SK-N-SH (cell line): Measurements from ENCODE around the gene SPA17. TPM values are rescaled to one million over a fixed set of nuclear protein-coding genes. Genes with fewer than 3 reads are reported as not detected.

Source experiments
- CTCF ChIA-PET: fragments of 300-600, 350-600 bp; formaldehyde crosslinking; extraction: SDS; loops from one replicate; lab custom pipeline; 2021; lab: Yijun Ruan, JAX
- POLR2A ChIA-PET: fragments of 350-600 bp; sonication (Branson Sonifier 250); formaldehyde crosslinking; extraction: SDS; loops from one replicate; lab custom pipeline; 2020; ENCODE audit warnings: antibody characterized with exemption, inconsistent platforms; lab: Yijun Ruan, JAX
- DNase-seq: peaks from one replicate; pipeline ENCODE4 v3.0.0; 2012
- H2AFZ ChIP-seq: fragments of 200-600 bp; sonication (generic); 2 replicates; pipeline ENCODE4 v1.8.1; 2016; ENCODE audit warnings: antibody characterized with exemption, mild to moderate bottlenecking, low read depth
- H3F3A ChIP-seq: fragments of 200-600 bp; sonication (generic); replicated peaks from 2 replicates; pipeline ENCODE3; 2016; ENCODE audit warnings: antibody characterized with exemption, mild to moderate bottlenecking; ENCODE audit not compliant: insufficient read depth
- H3K27ac ChIP-seq, 2 experiments: fragments of 200-500 bp in 1 of 2; fragments of 200-600 bp in 1 of 2; sonication (Bioruptor generic) in 1 of 2; sonication (generic), shearing (Covaris generic) in 1 of 2; 2 replicates each; pipeline versions ENCODE4 v1.5.1 to v1.6.1; 2014 to 2016; ENCODE audit warnings: low read depth in 2 of 2, inconsistent platforms in 1 of 2, low read length in 1 of 2, mild to moderate bottlenecking in 1 of 2, mixed read lengths in 1 of 2
- H3K27me3 ChIP-seq: fragments of 200-600 bp; sonication (generic), shearing (Covaris generic); 2 replicates; pipeline ENCODE4 v1.6.1; 2016; ENCODE audit warnings: mixed run types; ENCODE audit not compliant: insufficient read depth
- H3K36me3 ChIP-seq, 2 experiments: fragments of 200-500 bp in 1 of 2; fragments of 200-600 bp in 1 of 2; sonication (Bioruptor generic) in 1 of 2; sonication (generic) in 1 of 2; replicated peaks in 1 of 2; 2 replicates each; pipeline versions ENCODE3 to v1.5.1; 2014 to 2016; ENCODE audit warnings: low read length in 1 of 2, mild to moderate bottlenecking in 1 of 2; ENCODE audit not compliant: insufficient read depth in 2 of 2, control insufficient read depth in 1 of 2
- H3K4me1 ChIP-seq, 2 experiments: fragments of 200-500 bp in 1 of 2; fragments of 200-600 bp in 1 of 2; sonication (Bioruptor generic) in 1 of 2; sonication (generic), shearing (Covaris generic) in 1 of 2; 2 replicates each; pipeline versions ENCODE4 v1.5.1 to v1.6.1; 2014 to 2016; ENCODE audit warnings: low read depth in 1 of 2, low read length in 1 of 2, mixed run types in 1 of 2; ENCODE audit not compliant: insufficient read depth in 2 of 2, control insufficient read depth in 1 of 2
- H3K4me2 ChIP-seq: fragments of 200-600 bp; sonication (generic), shearing (Covaris generic); 2 replicates; pipeline ENCODE4 v1.6.1; 2017; ENCODE audit warnings: mixed run types
- H3K4me3 ChIP-seq, 2 experiments: fragments of 200-500 bp in 1 of 2; fragments of 200-600 bp in 1 of 2; sonication (Bioruptor generic) in 1 of 2; sonication (generic), shearing (Covaris generic) in 1 of 2; 2 replicates each; pipeline versions ENCODE4 v1.5.1 to v1.8.1; 2014 to 2016; ENCODE audit warnings: low read depth in 2 of 2, inconsistent platforms in 1 of 2, low read length in 1 of 2, mild to moderate bottlenecking in 1 of 2, mixed read lengths in 1 of 2, moderate library complexity in 1 of 2
- H3K79me2 ChIP-seq: fragments of 200-600 bp; sonication (generic); 2 replicates; pipeline ENCODE4 v1.8.1; 2017; ENCODE audit warnings: mild to moderate bottlenecking; ENCODE audit not compliant: insufficient read depth
- H3K9ac ChIP-seq: fragments of 200-600 bp; sonication (generic); 2 replicates; pipeline ENCODE4 v1.6.1; 2017; ENCODE audit warnings: mixed run types
- H3K9me2 ChIP-seq: fragments of 200-600 bp; sonication (generic); 2 replicates; pipeline ENCODE4 v1.6.1; 2017; ENCODE audit warnings: mixed run types
- H3K9me3 ChIP-seq: fragments of 200-600 bp; sonication (generic); 2 replicates; pipeline ENCODE4 v1.6.1; 2017; ENCODE audit warnings: mixed run types, mild to moderate bottlenecking, moderate library complexity
- H4K20me1 ChIP-seq: fragments of 200-600 bp; sonication (generic); 2 replicates; pipeline ENCODE4 v1.6.1; 2017; ENCODE audit warnings: mild to moderate bottlenecking, mixed run types; ENCODE audit not compliant: insufficient read depth
- CHD2 ChIP-seq: fragments of 150-350 bp; IDR thresholded peaks from 2 replicates; pipeline ENCODE4 v1.6.1; 2018; ENCODE audit warnings: low read length; ENCODE audit not compliant: partially characterized antibody
- ELF1 ChIP-seq: IDR thresholded peaks from 2 replicates; pipeline ENCODE4 v1.4.0; 2012
- EP300 ChIP-seq, 2 experiments: IDR thresholded peaks; 2 replicates each; pipeline versions ENCODE4 v1.4.0 to v1.6.1; 2012; ENCODE audit warnings: borderline replicate concordance in 1 of 2, low read depth in 1 of 2, low read length in 1 of 2
- EZH2phosphoT487 ChIP-seq: fragments of 200-600 bp; sonication (generic); IDR thresholded peaks from 2 replicates; pipeline ENCODE4 v1.6.1; 2017; ENCODE audit warnings: low read depth, mixed run types, mild to moderate bottlenecking, antibody characterized with exemption, moderate library complexity, borderline replicate concordance
- FOXJ3 ChIP-seq: sonication (generic); formaldehyde crosslinking; IDR thresholded peaks from 2 replicates; pipeline ENCODE4 v1.5.1; 2020; ENCODE audit warnings: mild to moderate bottlenecking, missing genetic modification reagents
- FOXM1 ChIP-seq: IDR thresholded peaks from 2 replicates; pipeline ENCODE4 v1.4.0; 2012; ENCODE audit warnings: low read depth, mild to moderate bottlenecking
- GABPA ChIP-seq: IDR thresholded peaks from 2 replicates; pipeline ENCODE4 v1.4.0; 2012; ENCODE audit warnings: low read depth, mild to moderate bottlenecking
- GATA2 ChIP-seq: sonication (generic); formaldehyde crosslinking; IDR thresholded peaks from 2 replicates; pipeline ENCODE4 v1.5.0; 2020; ENCODE audit warnings: mild to moderate bottlenecking, missing genetic modification reagents
- IRF3 ChIP-seq: fragments of 150-350 bp; IDR thresholded peaks from 2 replicates; pipeline ENCODE4 v1.6.1; 2016; ENCODE audit warnings: mild to moderate bottlenecking, low read depth, low read length
- MEF2A ChIP-seq: IDR thresholded peaks from 2 replicates; pipeline ENCODE4 v1.4.0; 2012; ENCODE audit warnings: low read depth, borderline replicate concordance
- MXI1 ChIP-seq: IDR thresholded peaks from 2 replicates; pipeline ENCODE4 v1.6.1; 2012; ENCODE audit warnings: mild to moderate bottlenecking, low read depth, low read length, improper control_type of control experiment
- RAD21 ChIP-seq: IDR thresholded peaks from 2 replicates; pipeline ENCODE4 v1.6.1; 2012; ENCODE audit warnings: mild to moderate bottlenecking, low read length
- RCOR1 ChIP-seq: fragments of 150-350 bp; IDR thresholded peaks from 2 replicates; pipeline ENCODE4 v1.6.1; 2017; ENCODE audit warnings: antibody characterized with exemption, low read length
- RFX5 ChIP-seq: IDR thresholded peaks from 2 replicates; pipeline ENCODE4 v1.6.1; 2012; ENCODE audit warnings: mild to moderate bottlenecking, improper control_type of control experiment, low read length
- RXRA ChIP-seq: IDR thresholded peaks from 2 replicates; pipeline ENCODE4 v1.4.0; 2012; ENCODE audit warnings: low read depth, mild to moderate bottlenecking, borderline replicate concordance
- SIN3A ChIP-seq: IDR thresholded peaks from 2 replicates; pipeline ENCODE4 v1.6.1; 2012; ENCODE audit warnings: low read depth, mild to moderate bottlenecking, low read length, moderate library complexity, borderline replicate concordance
- TAF1 ChIP-seq: IDR thresholded peaks from 2 replicates; pipeline ENCODE4 v1.6.1; 2012; ENCODE audit warnings: low read depth, mild to moderate bottlenecking, low read length, moderate library complexity, borderline replicate concordance
- TCF12 ChIP-seq: IDR thresholded peaks from 2 replicates; pipeline ENCODE4 v1.4.0; 2012
- TEAD4 ChIP-seq: IDR thresholded peaks from 2 replicates; pipeline ENCODE4 v1.4.0; 2012; ENCODE audit warnings: mild to moderate bottlenecking, borderline replicate concordance; ENCODE audit not compliant: insufficient read depth
- USF1 ChIP-seq: IDR thresholded peaks from 2 replicates; pipeline ENCODE4 v1.4.0; 2012; ENCODE audit warnings: low read depth, borderline replicate concordance
- YY1 ChIP-seq: IDR thresholded peaks from 2 replicates; pipeline ENCODE4 v1.4.0; 2012; ENCODE audit warnings: low read depth, mild to moderate bottlenecking
- WGBS: methylation state at CpG from one replicate; pipeline ENCODE4 v1.1.6; 2017; ENCODE audit warnings: low lambda C conversion rate; 5-methylcytosine and 5-hydroxymethylcytosine counted together
- polyA plus RNA-seq, 3 experiments: library from polyadenylated mRNA; depleted of rRNA; stranded (reverse); fragments of >200 nt; gene quantifications; 2 replicates each; pipeline ENCODE4 v1.2.3, GENCODE V29; 2012
- TF ChIP-seq, protein P1 (sequence below): fragments of 150-350 bp; IDR thresholded peaks from 2 replicates; pipeline ENCODE4 v1.6.1; 2017; ENCODE audit warnings: antibody characterized with exemption, low read length, low read depth, borderline replicate concordance
- TF ChIP-seq, protein P2 (sequence below): IDR thresholded peaks from 2 replicates; pipeline ENCODE4; 2012

SPA17 gene
- polyA plus RNA-seq, 1 of the 3 experiments (the other 2 are of a cell fraction), result 7.7 TPM

DNA sequence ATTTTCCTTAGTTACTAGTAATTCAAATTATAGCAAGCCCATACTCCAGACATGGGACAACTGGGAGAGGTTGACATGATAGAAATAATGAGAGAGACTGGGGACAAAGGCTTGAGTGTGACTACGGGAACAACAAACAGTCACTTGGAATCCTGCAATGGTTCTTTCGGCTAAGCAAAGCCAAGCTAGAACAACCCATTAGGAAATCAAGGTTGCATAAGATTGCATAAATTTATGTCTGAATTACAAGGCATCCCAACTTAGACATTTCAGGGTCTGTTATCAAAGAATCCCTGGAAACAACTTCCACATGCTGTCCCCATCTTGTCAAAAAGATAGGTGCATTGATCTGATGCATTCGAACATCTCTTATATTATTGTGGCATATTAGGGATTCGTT is 55.9 kb downstream of the SPA17 start:
- no peak overlapping the region for H3K9ac ChIP-seq
- H3K9me2 ChIP-seq, result no peaks in the 10 kb centered on the region
- no peaks in the 10 kb centered on the region for H3K27me3 ChIP-seq
- H3K79me2 ChIP-seq, result no peaks in the 10 kb centered on the region
- no peaks in the 10 kb centered on the region for H3K36me3 ChIP-seq
- H3F3A ChIP-seq, result peaks cover 11% of the 10 kb centered on the region
- peaks cover 5 to 22% of the 10 kb centered on the region in 2 experiments; a peak in 2 of 4 replicates for H3K4me1 ChIP-seq
- H4K20me1 ChIP-seq, result no peaks in the 10 kb centered on the region
- no peak overlapping the region for H3K4me3 ChIP-seq
- H3K9me3 ChIP-seq, result no peaks in the 10 kb centered on the region
- H3K27ac ChIP-seq, result no peak overlapping the region
- no peak for DNase-seq
- POLR2A ChIA-PET, result no interaction called here
- CTCF ChIA-PET, result interaction anchor here (1.1 kb wide), 1 partner anchor 64 kb away, joined by 3 read pairs; no protein-coding TSS in a partner anchor
- 72% methylated on average over 4 of the region's 4 CpGs for WGBS
- TF ChIP-seq, protein P1, sequence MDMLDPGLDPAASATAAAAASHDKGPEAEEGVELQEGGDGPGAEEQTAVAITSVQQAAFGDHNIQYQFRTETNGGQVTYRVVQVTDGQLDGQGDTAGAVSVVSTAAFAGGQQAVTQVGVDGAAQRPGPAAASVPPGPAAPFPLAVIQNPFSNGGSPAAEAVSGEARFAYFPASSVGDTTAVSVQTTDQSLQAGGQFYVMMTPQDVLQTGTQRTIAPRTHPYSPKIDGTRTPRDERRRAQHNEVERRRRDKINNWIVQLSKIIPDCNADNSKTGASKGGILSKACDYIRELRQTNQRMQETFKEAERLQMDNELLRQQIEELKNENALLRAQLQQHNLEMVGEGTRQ, result no peak
- no peak for TF ChIP-seq TAF1
- no peak for TF ChIP-seq GABPA
- no peak for TF ChIP-seq USF1
- no peak for TF ChIP-seq FOXM1
- TF ChIP-seq RFX5, result no peak
- no peak for TF ChIP-seq IRF3
- no peak for TF ChIP-seq CHD2
- no peak for TF ChIP-seq SIN3A
- no peak for TF ChIP-seq GATA2 (CRISPR knock-in tag)
- TF ChIP-seq RAD21, result no peak
- TF ChIP-seq EZH2phosphoT487, result no peak
- TF ChIP-seq, all 33 proteins: peak for 0
- Histone ChIP-seq H3K4me2 (no peak overlapping the region), H2AFZ (no peak overlapping the region)

DNA sequence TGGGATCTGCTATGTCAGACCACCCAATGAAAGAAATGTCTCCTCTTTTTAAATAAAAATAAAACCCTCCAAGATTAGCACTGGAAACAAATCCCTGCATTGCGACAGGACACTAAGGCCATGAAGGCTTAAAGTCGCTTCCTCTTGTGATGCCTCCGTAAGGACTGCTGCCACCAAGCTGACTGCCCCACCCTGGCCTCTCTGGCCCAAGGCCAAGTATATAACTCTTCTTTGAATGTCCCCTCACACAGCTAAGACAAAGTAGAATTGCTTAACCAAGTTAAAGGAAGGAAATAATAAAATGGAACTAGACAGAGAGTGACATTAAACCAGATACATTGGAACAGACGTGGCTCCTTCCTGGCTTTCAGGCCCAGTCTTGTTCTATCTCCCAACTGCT is 58.5 kb downstream of the SPA17 start:
- H3K9me2 ChIP-seq, result no peaks in the 10 kb centered on the region
- no peak overlapping the region for H2AFZ ChIP-seq
- TF ChIP-seq MXI1, result no peak
- no peak for TF ChIP-seq FOXJ3
- TF ChIP-seq TEAD4, result no peak
- no peak for TF ChIP-seq RXRA
- TF ChIP-seq TCF12, result no peak
- no peak for TF ChIP-seq EP300 (IDR thresholded peaks at IDR 0.05; ENCODE audit: borderline replicate concordance in 1 of 2, low read depth in 1 of 2, low read length in 1 of 2)
- no peak for TF ChIP-seq EZH2phosphoT487
- TF ChIP-seq MEF2A, result no peak
- TF ChIP-seq YY1, result no peak
- TF ChIP-seq, protein P1, result no peak
- no peak for TF ChIP-seq TAF1
- TF ChIP-seq RCOR1, result no peak
- TF ChIP-seq ELF1, result no peak
- no peak for TF ChIP-seq IRF3
- no peak for TF ChIP-seq SIN3A
- TF ChIP-seq, protein P2, sequence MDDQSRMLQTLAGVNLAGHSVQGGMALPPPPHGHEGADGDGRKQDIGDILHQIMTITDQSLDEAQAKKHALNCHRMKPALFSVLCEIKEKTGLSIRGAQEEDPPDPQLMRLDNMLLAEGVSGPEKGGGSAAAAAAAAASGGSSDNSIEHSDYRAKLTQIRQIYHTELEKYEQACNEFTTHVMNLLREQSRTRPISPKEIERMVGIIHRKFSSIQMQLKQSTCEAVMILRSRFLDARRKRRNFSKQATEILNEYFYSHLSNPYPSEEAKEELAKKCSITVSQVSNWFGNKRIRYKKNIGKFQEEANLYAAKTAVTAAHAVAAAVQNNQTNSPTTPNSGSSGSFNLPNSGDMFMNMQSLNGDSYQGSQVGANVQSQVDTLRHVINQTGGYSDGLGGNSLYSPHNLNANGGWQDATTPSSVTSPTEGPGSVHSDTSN, result no peak
- TF ChIP-seq CHD2, result no peak
- no peaks in the 10 kb centered on the region for H3K79me2 ChIP-seq
- CTCF ChIA-PET, result no interaction called here
- no peaks in the 10 kb centered on the region for H3K27me3 ChIP-seq
- no peak overlapping the region for H3K9ac ChIP-seq
- H3K9me3 ChIP-seq, result no peaks in the 10 kb centered on the region
- H3K4me2 ChIP-seq, result no peak overlapping the region
- H3F3A ChIP-seq, result no peaks in the 10 kb centered on the region
- H3K4me3 ChIP-seq, result no peak overlapping the region
- POLR2A ChIA-PET, result no interaction called here
- no peak for DNase-seq
- no peaks in the 10 kb centered on the region for H3K36me3 ChIP-seq
- H3K4me1 ChIP-seq, result peaks cover 0 to 5% of the 10 kb centered on the region in 2 experiments; a peak in 1 of 4 replicates
- 80% methylated on average over 4 of the region's 4 CpGs for WGBS
- H4K20me1 ChIP-seq, result no peaks in the 10 kb centered on the region
- H3K27ac ChIP-seq, result no peak overlapping the region
